GM20000 (cell line): ENCODE measurements around the gene NRP2.

Experiments
- DNase-seq: peaks from one replicate; pipeline ENCODE4 v3.0.0; 2012; ENCODE audit warnings: low spot score
- TF ChIP-seq, protein P1 (sequence below): IDR thresholded peaks from 2 replicates; pipeline ENCODE4 v1.5.1; 2012; ENCODE audit warnings: mild to moderate bottlenecking, control low read depth; ENCODE audit errors: extremely low read depth, missing control alignments

Gene NRP2

DNA sequence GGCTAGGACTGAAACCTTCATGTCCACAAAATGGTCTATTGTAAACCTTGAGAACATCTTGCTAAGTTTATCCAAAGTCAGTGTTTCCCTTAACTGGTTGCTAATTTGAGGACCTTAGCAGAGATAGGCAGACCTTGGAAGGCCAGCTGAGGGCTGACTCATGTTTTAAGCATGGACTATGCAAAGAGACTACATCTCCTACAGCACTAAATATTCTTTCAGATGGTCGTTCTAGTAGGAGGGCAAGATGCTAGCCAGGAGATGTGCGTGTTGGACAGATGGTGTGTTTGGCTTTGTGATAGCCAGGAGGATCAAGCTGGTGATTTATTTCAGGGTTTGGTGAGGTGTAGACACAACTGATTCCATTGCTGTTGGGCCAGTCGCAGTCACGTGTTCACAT lies 75.8 kb downstream of the NRP2 start:
- TF ChIP-seq, protein P1, sequence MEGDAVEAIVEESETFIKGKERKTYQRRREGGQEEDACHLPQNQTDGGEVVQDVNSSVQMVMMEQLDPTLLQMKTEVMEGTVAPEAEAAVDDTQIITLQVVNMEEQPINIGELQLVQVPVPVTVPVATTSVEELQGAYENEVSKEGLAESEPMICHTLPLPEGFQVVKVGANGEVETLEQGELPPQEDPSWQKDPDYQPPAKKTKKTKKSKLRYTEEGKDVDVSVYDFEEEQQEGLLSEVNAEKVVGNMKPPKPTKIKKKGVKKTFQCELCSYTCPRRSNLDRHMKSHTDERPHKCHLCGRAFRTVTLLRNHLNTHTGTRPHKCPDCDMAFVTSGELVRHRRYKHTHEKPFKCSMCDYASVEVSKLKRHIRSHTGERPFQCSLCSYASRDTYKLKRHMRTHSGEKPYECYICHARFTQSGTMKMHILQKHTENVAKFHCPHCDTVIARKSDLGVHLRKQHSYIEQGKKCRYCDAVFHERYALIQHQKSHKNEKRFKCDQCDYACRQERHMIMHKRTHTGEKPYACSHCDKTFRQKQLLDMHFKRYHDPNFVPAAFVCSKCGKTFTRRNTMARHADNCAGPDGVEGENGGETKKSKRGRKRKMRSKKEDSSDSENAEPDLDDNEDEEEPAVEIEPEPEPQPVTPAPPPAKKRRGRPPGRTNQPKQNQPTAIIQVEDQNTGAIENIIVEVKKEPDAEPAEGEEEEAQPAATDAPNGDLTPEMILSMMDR = no peak
- no peak for DNase-seq

DNA sequence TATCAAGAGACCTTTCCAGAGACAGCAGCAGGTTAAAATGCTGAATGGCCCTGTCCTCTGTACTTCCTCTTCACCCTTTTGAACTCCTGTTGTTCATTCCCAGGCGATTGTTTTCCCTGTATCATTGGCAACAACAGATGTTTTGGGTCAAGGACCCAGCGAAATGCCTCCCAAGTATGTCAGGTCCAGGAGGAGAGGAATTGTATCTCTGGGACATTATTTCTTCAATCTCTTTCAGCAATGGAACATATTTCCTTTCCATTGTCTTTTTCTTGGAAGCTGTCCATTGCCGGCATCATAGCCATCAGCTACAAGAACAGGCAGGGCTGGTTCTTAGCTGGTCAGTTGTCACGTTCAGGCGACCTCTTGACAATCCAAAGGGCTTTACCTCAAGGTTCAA lies 76.2 kb downstream of the NRP2 start:
- no peak for DNase-seq
- TF ChIP-seq, protein P1 = no peak

DNA sequence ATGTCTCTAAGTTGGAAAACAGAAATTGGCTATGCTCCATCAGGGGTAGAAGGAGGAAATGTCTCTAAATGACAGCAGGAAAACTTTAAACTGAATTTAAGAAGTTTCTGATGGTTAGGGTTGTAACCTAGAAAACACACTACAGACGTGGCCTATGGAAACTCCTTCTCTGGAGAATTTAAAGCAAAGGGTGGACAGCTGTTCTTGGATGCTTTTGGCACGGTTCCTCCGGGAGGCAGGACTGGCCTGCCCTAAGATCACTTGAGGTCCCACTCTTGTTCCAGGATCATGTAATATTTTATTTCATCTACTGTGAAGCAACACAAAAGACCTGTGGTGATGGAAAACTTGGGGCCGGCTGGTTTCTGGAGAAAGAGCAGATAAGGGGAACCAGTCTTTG lies 77.0 kb downstream of the NRP2 start:
- TF ChIP-seq, protein P1 = no peak
- no peak for DNase-seq

DNA sequence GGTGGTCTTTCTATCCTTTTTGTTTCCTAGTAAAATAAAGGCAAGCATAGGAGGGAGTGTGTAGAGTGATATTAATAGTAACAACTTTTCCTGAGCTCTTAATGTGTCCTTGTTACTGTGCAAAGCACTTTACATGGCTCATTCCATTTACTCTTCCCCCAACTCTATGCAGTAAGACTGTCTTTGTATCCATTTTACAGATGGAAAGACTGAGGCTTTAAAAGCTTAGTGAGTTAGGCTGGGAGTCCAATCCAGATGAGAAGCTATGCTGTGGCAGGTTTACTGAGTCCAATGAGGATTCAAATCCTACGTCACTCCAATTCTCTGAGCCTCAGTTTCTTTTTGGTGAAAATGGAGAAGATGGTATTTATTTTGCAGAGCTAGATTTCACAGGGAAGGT lies 77.4 kb downstream of the NRP2 start:
- TF ChIP-seq, protein P1 = no peak

DNA sequence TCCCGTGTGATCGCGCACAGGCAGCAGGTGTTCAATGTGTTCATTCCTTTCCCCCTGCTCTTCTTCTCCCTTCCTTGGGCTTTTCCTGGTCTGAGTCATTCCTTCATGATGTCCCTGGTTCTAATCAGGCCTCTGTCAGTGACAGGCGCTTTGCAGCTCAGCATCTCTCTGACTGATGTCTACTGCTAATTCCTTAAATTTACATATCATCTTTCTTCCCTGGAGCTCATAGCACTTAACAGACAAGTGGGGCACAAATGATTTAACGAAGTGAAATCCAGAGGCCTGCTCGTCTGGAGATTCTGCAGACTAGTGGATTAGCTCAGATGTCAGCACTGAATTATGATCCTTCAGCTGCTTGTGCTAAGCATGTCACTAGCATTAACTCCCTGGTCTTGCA lies 77.9 kb downstream of the NRP2 start:
- DNase-seq = no peak
- TF ChIP-seq, protein P1 = no peak

More for the DNA sequence above, 77.4 kb downstream of the NRP2 start:
- DNase-seq = no peak

DNA sequence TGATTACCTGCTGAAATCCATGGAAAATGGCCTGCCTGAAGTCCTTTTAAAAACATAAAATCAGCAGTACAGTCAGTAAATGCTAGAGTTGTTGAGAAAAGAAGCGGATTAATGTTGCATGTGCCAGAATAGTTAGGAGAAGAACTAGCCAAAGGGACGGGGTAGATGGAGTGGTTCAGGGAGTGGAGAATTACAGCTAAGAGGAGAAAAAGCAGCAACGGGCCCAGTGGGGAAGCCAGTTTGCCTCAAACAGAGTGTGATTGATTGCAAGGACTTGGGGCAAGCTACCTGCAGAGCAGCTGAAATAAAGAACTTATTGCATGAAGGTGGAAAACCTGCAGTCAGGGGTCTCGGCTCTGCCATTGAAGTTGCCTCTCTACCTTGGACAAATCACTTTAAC lies 79.1 kb downstream of the NRP2 start:
- DNase-seq = no peak
- TF ChIP-seq, protein P1 = no peak

DNA sequence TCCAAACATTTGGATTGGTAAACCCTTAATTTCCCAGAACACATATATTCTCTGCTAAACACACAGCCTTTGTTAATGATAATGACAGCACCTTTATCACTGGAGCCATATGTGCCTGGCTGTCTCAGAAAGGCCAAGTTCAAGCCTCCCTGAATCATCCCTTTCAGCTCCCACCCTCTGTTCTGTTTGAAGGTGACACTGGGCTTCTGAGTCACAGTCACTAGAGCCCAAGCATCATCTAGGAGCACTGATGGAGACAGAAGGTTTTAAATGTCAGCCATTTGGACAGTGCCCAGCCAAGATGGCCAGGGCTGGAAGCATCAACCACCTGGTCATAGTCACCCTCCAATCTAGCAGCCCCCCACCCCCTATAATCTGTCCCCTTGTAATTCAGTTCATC lies 80.6 kb downstream of the NRP2 start:
- TF ChIP-seq, protein P1 = no peak
- DNase-seq = no peak

DNA sequence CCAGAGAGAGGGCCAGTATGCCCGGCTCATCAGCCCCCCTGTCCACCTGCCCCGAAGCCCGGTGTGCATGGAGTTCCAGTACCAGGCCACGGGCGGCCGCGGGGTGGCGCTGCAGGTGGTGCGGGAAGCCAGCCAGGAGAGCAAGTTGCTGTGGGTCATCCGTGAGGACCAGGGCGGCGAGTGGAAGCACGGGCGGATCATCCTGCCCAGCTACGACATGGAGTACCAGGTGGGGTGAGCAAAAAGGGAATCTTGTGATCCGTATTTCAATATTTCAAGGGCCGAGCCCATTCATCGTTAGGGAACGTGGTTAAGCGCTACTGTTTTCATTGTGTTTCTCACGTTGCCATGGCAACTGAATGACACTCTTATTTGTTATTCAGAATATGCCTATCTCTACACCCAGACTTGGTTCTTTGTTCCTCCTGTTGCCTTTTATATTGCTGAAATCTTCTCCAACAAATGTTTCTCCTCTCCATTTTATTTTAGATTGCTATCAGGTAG lies 81.5 kb downstream of the NRP2 start:
- peak; percentile 27 for DNase-seq
- TF ChIP-seq, protein P1 = peak; percentile 65
